HG03457 (cell line): Measurements from ENCODE around the gene ESPN.

Experiments
- ATAC-seq: cut with Tn5 transposase; IDR thresholded peaks from one replicate; pipeline ENCODE4 v1.9.1; 2021; ENCODE audit warnings: moderate number of reproducible peaks; ENCODE audit not compliant: unreplicated experiment

ESPN gene

GRCh38 chr1:6409053-6409452 is 15.5 kb upstream of the ESPN start:
- no peak for ATAC-seq

- no peak for ATAC-seq
Measured at GRCh38 chr1:6409733-6410132, 14.8 kb upstream of the ESPN start.

GRCh38 chr1:6410248-6410893 is 14.2 kb upstream of the ESPN start:
- ATAC-seq = no peak

GRCh38 chr1:6412896-6413295 is 11.7 kb upstream of the ESPN start:
- no peak for ATAC-seq

- ATAC-seq = no peak
Measured at GRCh38 chr1:6414443-6414844, 10.1 kb upstream of the ESPN start.

GRCh38 chr1:6414881-6415626 is 9.5 kb upstream of the ESPN start:
- no peak for ATAC-seq

- no peak for ATAC-seq
Measured at GRCh38 chr1:6416295-6416656, 8.3 kb upstream of the ESPN start.

- no peak for ATAC-seq
Measured at GRCh38 chr1:6416906-6417305, 7.7 kb upstream of the ESPN start.

- ATAC-seq = no peak
Measured at GRCh38 chr1:6417961-6418667, 6.5 kb upstream of the ESPN start.

GRCh38 chr1:6418668-6419396 is 5.7 kb upstream of the ESPN start:
- no peak for ATAC-seq

GRCh38 chr1:6419397-6419803 is 5.2 kb upstream of the ESPN start:
- no peak for ATAC-seq

- ATAC-seq = no peak
Measured at GRCh38 chr1:6419804-6420453, 4.6 kb upstream of the ESPN start, which contains the start of gene HES2. HES2 (minus strand) TSS chr1:6419919; CDS start chr1:6419820, 99 bp downstream.

- no peak for ATAC-seq
Measured at GRCh38 chr1:6420454-6421042, 4.0 kb upstream of the ESPN start.

GRCh38 chr1:6421266-6421665 is 3.3 kb upstream of the ESPN start:
- ATAC-seq = no peak

GRCh38 chr1:6423321-6423999 is 1.1 kb upstream of the ESPN start:
- ATAC-seq = no peak

- no peak for ATAC-seq
Measured at GRCh38 chr1:6424000-6424565, 493 bp upstream of the ESPN start.

GRCh38 chr1:6425658-6426057 is 1.1 kb downstream of the ESPN start:
- ATAC-seq = no peak

- no peak for ATAC-seq
Measured at GRCh38 chr1:6426277-6426971, 1.8 kb downstream of the ESPN start.

- no peak for ATAC-seq
Measured at GRCh38 chr1:6426972-6427350, 2.4 kb downstream of the ESPN start.
